H1 (cell line): Measurements from ENCODE around the gene BLNK. TPM values are rescaled to one million over a fixed set of nuclear protein-coding genes. Genes with fewer than 3 reads are reported as not detected.

ENCODE experiments used
- CTCF ChIA-PET: fragments of 300-600 bp; sonication (Branson Sonifier 250); formaldehyde crosslinking; loops from one replicate; lab custom pipeline; 2021; ENCODE audit not compliant: partially characterized antibody; lab: Charles Lee
- POLR2A ChIA-PET: fragments of 300-600 bp; sonication (Branson Sonifier 250); formaldehyde crosslinking; loops from one replicate; lab custom pipeline; 2021; ENCODE audit warnings: inconsistent platforms; ENCODE audit not compliant: partially characterized antibody; lab: Charles Lee
- DNase-seq, 2 experiments: peaks; one replicate each; pipeline versions ENCODE4 v3.0.0 to v3.0.0-alpha.2; 2010 to 2022; ENCODE audit warnings: low spot score in 2 of 2, low read depth in 1 of 2, mixed read lengths in 1 of 2
- FAIRE-seq: peaks from 2 replicates; lab custom pipeline; 2011; peaks lifted over from hg19 to GRCh38; lab: Jason Lieb, UNC
- H2AFZ ChIP-seq: 2 replicates; pipeline ENCODE4 v1.8.1; 2012; ENCODE audit warnings: low read length, inconsistent platforms
- H2AK5ac ChIP-seq: 2 replicates; pipeline ENCODE4 v1.6.1; 2013; ENCODE audit warnings: low read depth, low read length
- H2BK120ac ChIP-seq: replicated peaks from 2 replicates; pipeline ENCODE3; 2013; ENCODE audit warnings: low read depth, low read length, inconsistent platforms
- H2BK12ac ChIP-seq: 2 replicates; pipeline ENCODE4 v1.6.1; 2013; ENCODE audit warnings: low read depth, low read length
- H2BK15ac ChIP-seq: 2 replicates; pipeline ENCODE4 v1.6.1; 2013; ENCODE audit warnings: low read length
- H2BK20ac ChIP-seq: 2 replicates; pipeline ENCODE4 v1.6.1; 2013; ENCODE audit warnings: low read length
- H2BK5ac ChIP-seq: 2 replicates; pipeline ENCODE4 v1.6.1; 2013; ENCODE audit warnings: low read depth, low read length
- H3K14ac ChIP-seq: 2 replicates; pipeline ENCODE4 v1.6.1; 2013; ENCODE audit warnings: inconsistent platforms; ENCODE audit not compliant: insufficient read length
- H3K18ac ChIP-seq: 2 replicates; pipeline ENCODE4 v1.6.1; 2013; ENCODE audit warnings: low read length; ENCODE audit errors: extremely low read depth
- H3K23ac ChIP-seq: 2 replicates; pipeline ENCODE4 v1.6.1; 2013; ENCODE audit warnings: inconsistent platforms; ENCODE audit not compliant: insufficient read length
- H3K23me2 ChIP-seq: 2 replicates; pipeline ENCODE4 v1.6.1; 2013; ENCODE audit warnings: low read depth, low read length
- H3K27ac ChIP-seq: 2 replicates; pipeline ENCODE4 v1.6.1; 2011; ENCODE audit warnings: low read depth, low read length, inconsistent platforms
- H3K27me3 ChIP-seq, 4 experiments: replicated peaks in 1 of 4; 1 replicate in 1 of 4; 2 replicates in 3 of 4; pipeline versions ENCODE4 v1.6.1 to v1.8.1; 2011 to 2013; ENCODE audit warnings: low read length in 3 of 4, mild to moderate bottlenecking in 3 of 4, inconsistent platforms in 2 of 4, mixed read lengths in 2 of 4, moderate library complexity in 1 of 4; ENCODE audit not compliant: control insufficient read depth in 3 of 4, insufficient read depth in 3 of 4; ENCODE audit errors: extremely low read depth in 1 of 4
- H3K36me3 ChIP-seq, 4 experiments: 2 replicates each; pipeline versions ENCODE4 v1.6.1 to v1.8.1; 2011 to 2013; ENCODE audit warnings: mild to moderate bottlenecking in 4 of 4, low read length in 3 of 4, moderate library complexity in 2 of 4, control low read depth in 1 of 4, inconsistent platforms in 1 of 4; ENCODE audit not compliant: insufficient read depth in 4 of 4, control insufficient read depth in 2 of 4
- H3K4ac ChIP-seq: replicated peaks from 2 replicates; pipeline ENCODE3; 2013; ENCODE audit warnings: low read length, low read depth, mixed read lengths, inconsistent platforms; ENCODE audit not compliant: insufficient read length
- H3K4me1 ChIP-seq, 4 experiments: replicated peaks in 1 of 4; 1 replicate in 1 of 4; 2 replicates in 3 of 4; pipeline versions ENCODE4 v1.6.1 to v1.8.1; 2011 to 2013; ENCODE audit warnings: low read length in 3 of 4, inconsistent platforms in 2 of 4, mixed read lengths in 1 of 4; ENCODE audit not compliant: insufficient read depth in 4 of 4, control insufficient read depth in 3 of 4
- H3K4me2 ChIP-seq, 2 experiments: 2 replicates each; pipeline versions ENCODE4 v1.6.1 to v1.8.1; 2011 to 2013; ENCODE audit warnings: low read depth in 2 of 2, low read length in 2 of 2, control low read depth in 1 of 2, inconsistent platforms in 1 of 2, mild to moderate bottlenecking in 1 of 2; ENCODE audit not compliant: insufficient read depth in 1 of 2
- H3K4me3 ChIP-seq, 4 experiments: fragments of 200-600, 300-600 bp in 1 of 4; sonication (generic), shearing (Covaris generic), sonication (Bioruptor Twin) in 1 of 4; 2 replicates each; pipeline versions ENCODE4 v1.5.1 to v1.8.1; 2011 to 2016; ENCODE audit warnings: low read length in 4 of 4, low read depth in 3 of 4, control low read depth in 2 of 4, inconsistent platforms in 2 of 4, mild to moderate bottlenecking in 2 of 4, mixed read lengths in 1 of 4, moderate library complexity in 1 of 4; ENCODE audit not compliant: insufficient read depth in 2 of 4; ENCODE audit errors: extremely low read depth in 1 of 4
- H3K56ac ChIP-seq: replicated peaks from 2 replicates; pipeline ENCODE3; 2013; ENCODE audit warnings: low read depth, mild to moderate bottlenecking, mixed read lengths, low read length, inconsistent platforms; ENCODE audit not compliant: insufficient read length
- H3K79me1 ChIP-seq: 2 replicates; pipeline ENCODE4 v1.6.1; 2013; ENCODE audit warnings: low read depth, low read length, control low read depth
- H3K79me2 ChIP-seq, 2 experiments: 2 replicates each; pipeline versions ENCODE4 v1.6.1 to v1.8.1; 2012 to 2013; ENCODE audit warnings: low read length in 2 of 2, mild to moderate bottlenecking in 2 of 2, inconsistent platforms in 1 of 2; ENCODE audit not compliant: insufficient read depth in 2 of 2, control insufficient read depth in 1 of 2
- H3K9ac ChIP-seq, 4 experiments: replicated peaks in 1 of 4; 1 replicate in 1 of 4; 2 replicates in 3 of 4; pipeline versions ENCODE4 v1.6.1 to v1.8.1; 2011 to 2013; ENCODE audit warnings: low read depth in 3 of 4, low read length in 3 of 4, control low read depth in 2 of 4, mild to moderate bottlenecking in 2 of 4, moderate library complexity in 2 of 4, inconsistent platforms in 1 of 4; ENCODE audit errors: extremely low read depth in 1 of 4
- H3K9me3 ChIP-seq, 2 experiments: 2 replicates each; pipeline versions ENCODE4 v1.6.1 to v1.8.1; 2012 to 2013; ENCODE audit warnings: mild to moderate bottlenecking in 2 of 2, moderate library complexity in 2 of 2, control low read depth in 1 of 2, inconsistent platforms in 1 of 2, low read depth in 1 of 2, low read length in 1 of 2, mixed read lengths in 1 of 2; ENCODE audit not compliant: insufficient read depth in 2 of 2
- H4K20me1 ChIP-seq, 2 experiments: replicated peaks in 1 of 2; 2 replicates each; pipeline versions ENCODE3 to v1.8.1; 2011 to 2013; ENCODE audit warnings: inconsistent platforms in 2 of 2, low read length in 2 of 2, mild to moderate bottlenecking in 1 of 2; ENCODE audit not compliant: insufficient read depth in 2 of 2, control insufficient read depth in 1 of 2
- H4K5ac ChIP-seq: 2 replicates; pipeline ENCODE4 v1.6.1; 2013; ENCODE audit warnings: low read length, low read depth, mixed read lengths, inconsistent platforms; ENCODE audit not compliant: insufficient read length
- H4K8ac ChIP-seq: 2 replicates; pipeline ENCODE4 v1.8.0; 2013; ENCODE audit warnings: mild to moderate bottlenecking, moderate library complexity, low read length, inconsistent platforms; ENCODE audit not compliant: insufficient read depth; ENCODE audit errors: extremely low read depth
- H4K91ac ChIP-seq: replicated peaks from 2 replicates; pipeline ENCODE3; 2013; ENCODE audit warnings: low read length, mixed read lengths, inconsistent platforms; ENCODE audit not compliant: insufficient read length
- CEBPB ChIP-seq: IDR thresholded peaks from 2 replicates; pipeline ENCODE4 v1.6.1; 2012; ENCODE audit warnings: low read depth, low read length
- TBP ChIP-seq: IDR thresholded peaks from 2 replicates; pipeline ENCODE4 v1.6.1; 2011; ENCODE audit warnings: low read depth, low read length, improper control_type of control experiment
- WGBS, 2 experiments: shearing (Covaris generic) in 1 of 2; methylation state at CpG; one replicate each; pipeline versions ENCODE4 v1.1.6 to v1.1.7; 2013 to 2015; ENCODE audit warnings: low lambda C conversion rate in 2 of 2, mixed read lengths in 2 of 2, inconsistent platforms in 1 of 2, low coverage in 1 of 2, missing lambda C conversion rate in 1 of 2; ENCODE audit not compliant: insufficient replicate concordance in 2 of 2, insufficient coverage in 1 of 2, insufficient read length in 1 of 2; ENCODE audit errors: extremely low coverage in 1 of 2, missing lambda C conversion rate in 1 of 2; 5-methylcytosine and 5-hydroxymethylcytosine counted together
- polyA plus RNA-seq, 7 experiments: library from polyadenylated mRNA; depleted of rRNA in 3 of 7; stranded (reverse) in 5 of 7; unstranded in 2 of 7; fragments of >200 nt in 5 of 7; fragments of 200-250 nt in 2 of 7; gene quantifications; 1 replicate in 5 of 7; 2 replicates in 1 of 7; 4 replicates in 1 of 7; pipeline versions ENCODE4 v1.2.1 to v1.2.3, GENCODE V29; 2011 to 2013; ENCODE audit warnings: missing spikeins in 2 of 7, mixed read lengths in 2 of 7
- total RNA-seq: library from RNA; stranded (reverse); fragmentation: NEBNext Ultra II Directional; extraction: Animal tissue kit (Norgen Biotek cat#: 25700); gene quantifications from 2 replicates; pipeline ENCODE4 v1.2.1, GENCODE V29; 2021

Gene BLNK
- total and polyA plus RNA-seq, 2 of the 8 experiments (the other 6 are each of a cell fraction or from before 2014, with no cell fraction given) = not detected

- Histone ChIP-seq H3K9ac (no peak overlapping the region), H3K27ac (no peak overlapping the region), H3K9me3 (no peaks in the 10 kb centered on the region), H3K56ac (no peak overlapping the region), H3K4me2 (no peak overlapping the region), H4K91ac (peak overlapping the region; percentile 82), H3K79me2 (no peaks in the 10 kb centered on the region), H3K23me2 (no peaks in the 10 kb centered on the region), H2BK15ac (no peak overlapping the region), H2BK5ac (no peak overlapping the region), H3K18ac (no peak overlapping the region; the same call in 1 of the 2 replicates), H2BK120ac (no peak overlapping the region), H2BK20ac (peak overlapping the region; percentile 43; the same call in 1 of the 2 replicates), H4K20me1 (no peaks in the 10 kb centered on the region), H3K4me3 (no peak overlapping the region), H2BK12ac (peak overlapping the region; percentile 40; the same call in 1 of the 2 replicates), H3K4me1 (peaks cover 10 to 24% (median 12%) of the 10 kb centered on the region in 4 experiments; a peak in 6 of 7 replicates), H2AK5ac (no peak overlapping the region), H4K5ac (no peak overlapping the region), H3K23ac (no peak overlapping the region), H3K79me1 (no peaks in the 10 kb centered on the region), H3K36me3 (no peaks in the 10 kb centered on the region), H3K27me3 (no peaks in the 10 kb centered on the region), H3K14ac (no peak overlapping the region), H3K4ac (peak overlapping the region; percentile 49), H2AFZ (no peak overlapping the region), H4K8ac (no peak overlapping the region)
- POLR2A ChIA-PET = no interaction called here
- FAIRE-seq = no peak
- no peak for DNase-seq
- peak; percentile 26; the same call in 1 of the 2 replicates for TF ChIP-seq CEBPB
- TF ChIP-seq TBP = no peak
- 92% methylated on average over 6 of the region's 6 CpGs; no CpG with 5 or more reads in 1 of the 2 experiments for WGBS, 2 experiments
- CTCF ChIA-PET = interaction anchor here (0.9 to 3.9 kb wide), 9 partner anchors 30 to 532 kb away, joined by 3 to 10 read pairs (median 3); partner anchors contain the start of gene TCTN3
These were observed 46.2 kb downstream of the BLNK start for GRCh38 chr10:96225119-96225518.
